ENCODE measurements around the gene NDUFA6. TPM values are rescaled to one million over a fixed set of nuclear protein-coding genes. Genes with fewer than 3 reads are reported as not detected.

Gene NDUFA6
- total RNA-seq, 1 donor, result 18.0 TPM

Small RNAs within 50 kb of the gene (small RNA-seq; reads per million reads assigned to genes)
- not detected for gene SNORD13P1

Other genes with a start within 250 kb of the NDUFA6 start
- under 0.01 TPM for gene SHISA8, start 175.7 kb downstream of the NDUFA6 start, total RNA-seq
- 1.1 TPM for gene TNFRSF13C, start 164.0 kb downstream of the NDUFA6 start, total RNA-seq
- 19.9 TPM for gene CENPM, start 143.6 kb downstream of the NDUFA6 start, total RNA-seq
- gene SEPTIN3, start 121.3 kb downstream of the NDUFA6 start, total RNA-seq, result under 0.01 TPM
- gene WBP2NL, start 92.0 kb downstream of the NDUFA6 start, total RNA-seq, result 1.6 TPM
- 46.6 TPM for gene NAGA, start 20.0 kb downstream of the NDUFA6 start, total RNA-seq
- gene PHETA2, start 16.5 kb downstream of the NDUFA6 start, total RNA-seq, result 10.0 TPM
- gene SMDT1, start 11.1 kb downstream of the NDUFA6 start, total RNA-seq, result 18.6 TPM
- gene CYP2D6, start 40.0 kb upstream of the NDUFA6 start, total RNA-seq, result 0.27 TPM
- 26.7 TPM for gene TCF20, start 179.9 kb upstream of the NDUFA6 start, total RNA-seq

Measured in hematopoietic multipotent progenitor cell (in vitro differentiated cells).